CD4-positive, alpha-beta T cell treated with Interleukin-4 for 4 hours (primary cell): Measurements from ENCODE around the gene CPNE2.
"Not testable (repeated sequence)": the region's sequence is repeated elsewhere in the genome, so short reads cannot be mapped to it uniquely, and the experiment has no call there.

Experiments used
- DNase-seq: peaks from one replicate; pipeline ENCODE4 v3.0.0-alpha.2; 2020

Gene CPNE2

DNA sequence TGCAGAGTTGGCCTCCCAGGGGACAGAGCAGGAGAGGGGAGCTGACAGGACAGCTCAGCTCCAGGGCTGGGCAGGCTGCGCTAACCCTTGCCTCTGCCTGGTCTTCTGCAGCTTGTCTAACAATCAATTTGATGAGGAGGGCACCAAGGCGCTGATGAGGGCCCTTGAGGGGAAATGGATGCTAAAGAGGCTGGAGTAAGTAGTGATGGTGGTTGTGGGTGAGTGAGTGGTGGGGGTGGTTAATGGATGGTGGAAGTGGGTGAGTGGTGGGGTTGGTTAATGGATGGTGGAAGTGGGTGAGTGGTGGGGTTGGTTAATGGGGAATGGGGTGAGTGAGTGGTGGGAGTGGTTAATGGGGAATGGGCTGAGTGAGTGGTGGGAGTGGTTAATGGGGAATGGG lies 22.0 kb upstream of the CPNE2 start:
- DNase-seq = no peak

GRCh38 chr16:57071081-57071732 lies 21.2 kb upstream of the CPNE2 start:
- peak; percentile 49 for DNase-seq

- DNase-seq = no peak
Measured at GRCh38 chr16:57071831-57072582, 20.4 kb upstream of the CPNE2 start.

GRCh38 chr16:57072616-57073275 lies 19.6 kb upstream of the CPNE2 start:
- no peak for DNase-seq

- no peak for DNase-seq
Measured at GRCh38 chr16:57077714-57078113, 14.7 kb upstream of the CPNE2 start.

DNA sequence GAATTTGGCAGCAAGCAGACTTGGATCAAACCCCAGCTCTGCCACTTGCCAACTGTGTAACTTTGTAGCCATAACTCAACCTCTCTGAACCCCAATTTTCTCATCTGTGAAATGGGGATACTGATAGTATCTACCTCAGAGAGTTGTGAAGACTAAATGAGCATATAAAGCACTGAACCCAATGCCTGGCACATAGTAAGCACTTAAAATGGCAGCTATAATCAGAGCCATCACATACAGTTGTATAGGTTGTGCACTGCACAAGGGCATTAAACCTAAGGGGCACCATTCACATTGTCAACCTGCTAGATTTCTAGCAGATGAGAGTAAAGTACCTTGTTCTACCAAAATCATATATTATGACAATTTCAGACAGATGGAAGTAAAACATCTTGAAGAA lies 10.6 kb upstream of the CPNE2 start:
- DNase-seq = no peak

DNA sequence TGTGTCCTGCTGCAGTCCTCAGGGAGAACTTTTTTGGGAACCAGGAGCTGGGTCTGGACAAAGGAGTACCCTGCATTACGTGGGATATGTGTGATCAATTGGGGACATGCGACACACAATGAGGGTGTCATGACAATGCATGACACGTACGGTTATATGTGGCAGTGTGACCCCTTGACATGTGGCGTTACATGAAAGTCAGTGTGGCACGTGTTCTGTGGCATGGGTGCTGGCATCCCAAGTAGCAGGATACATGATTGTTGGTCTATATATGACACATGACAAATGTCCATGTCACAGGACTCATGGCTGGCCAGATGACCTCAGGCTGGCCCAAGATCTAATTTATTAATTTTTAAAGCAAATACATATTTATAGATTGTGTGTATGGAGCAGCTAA lies 9.7 kb upstream of the CPNE2 start:
- no peak for DNase-seq

- no peak for DNase-seq
Measured at GRCh38 chr16:57083485-57084126, 8.8 kb upstream of the CPNE2 start.

GRCh38 chr16:57084257-57084770 lies 8.1 kb upstream of the CPNE2 start:
- peak; percentile 75 for DNase-seq

DNA sequence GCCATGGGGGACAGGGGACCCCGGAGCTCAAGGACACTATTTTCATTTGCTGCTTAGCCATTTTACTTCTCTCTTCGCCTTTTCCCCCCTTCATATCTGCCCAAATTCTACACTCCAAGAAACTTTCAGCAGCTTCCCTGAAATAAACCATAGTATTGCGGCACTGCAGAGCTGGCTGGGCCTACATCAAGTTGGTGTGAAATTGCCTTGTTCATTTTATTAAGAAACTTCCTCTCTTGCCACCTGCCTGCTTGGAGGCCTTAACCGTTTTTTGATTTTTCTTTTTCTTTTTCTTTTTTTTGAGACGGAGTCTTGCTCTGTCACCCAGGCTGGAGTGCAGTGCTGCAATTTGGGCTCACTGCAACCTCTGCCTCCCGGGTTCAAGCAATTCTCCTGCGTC lies 7.4 kb upstream of the CPNE2 start:
- no peak for DNase-seq

- no peak for DNase-seq
Measured at GRCh38 chr16:57087003-57087402, 5.4 kb upstream of the CPNE2 start.

- no peak for DNase-seq
Measured at GRCh38 chr16:57089406-57089805, 3.0 kb upstream of the CPNE2 start.

DNA sequence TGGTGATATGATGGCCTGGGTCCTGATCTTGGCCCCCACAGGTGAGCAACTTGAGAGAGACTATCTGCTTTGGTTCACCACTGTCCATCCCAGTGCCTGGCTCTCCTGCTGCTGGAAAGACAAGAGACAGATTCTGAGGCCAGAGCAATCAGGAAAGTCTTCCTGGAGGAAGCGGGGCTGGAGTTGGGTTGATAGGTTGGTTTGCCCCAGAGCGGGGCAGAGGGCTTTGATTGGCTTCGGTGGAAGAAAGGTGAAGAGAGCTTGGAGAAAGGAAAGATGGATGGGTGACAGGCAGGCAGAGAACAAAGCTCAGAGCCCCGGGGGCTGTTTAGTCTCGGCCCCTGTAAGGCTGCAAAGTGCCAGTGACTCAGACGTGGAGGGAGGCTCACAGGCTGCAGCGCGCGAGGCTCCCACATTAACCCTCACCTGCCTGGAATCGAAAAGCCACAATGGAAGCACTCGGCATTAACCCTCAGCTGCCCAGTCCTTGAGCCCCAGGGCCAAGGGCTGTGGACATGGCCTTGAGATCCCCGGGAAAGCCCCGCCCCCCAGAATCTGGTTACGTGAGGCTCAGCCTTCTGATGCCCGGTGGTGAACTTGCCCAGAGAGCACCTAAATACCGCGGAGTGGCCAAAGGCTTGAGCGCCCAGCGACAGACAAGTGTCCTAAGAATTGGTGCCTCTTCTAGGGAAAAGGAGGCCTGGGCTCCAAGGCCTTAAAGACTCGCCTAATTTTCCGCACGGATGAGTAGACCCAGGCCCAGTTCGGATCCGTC lies 996 bp upstream of the CPNE2 start:
- no peak for DNase-seq

DNA sequence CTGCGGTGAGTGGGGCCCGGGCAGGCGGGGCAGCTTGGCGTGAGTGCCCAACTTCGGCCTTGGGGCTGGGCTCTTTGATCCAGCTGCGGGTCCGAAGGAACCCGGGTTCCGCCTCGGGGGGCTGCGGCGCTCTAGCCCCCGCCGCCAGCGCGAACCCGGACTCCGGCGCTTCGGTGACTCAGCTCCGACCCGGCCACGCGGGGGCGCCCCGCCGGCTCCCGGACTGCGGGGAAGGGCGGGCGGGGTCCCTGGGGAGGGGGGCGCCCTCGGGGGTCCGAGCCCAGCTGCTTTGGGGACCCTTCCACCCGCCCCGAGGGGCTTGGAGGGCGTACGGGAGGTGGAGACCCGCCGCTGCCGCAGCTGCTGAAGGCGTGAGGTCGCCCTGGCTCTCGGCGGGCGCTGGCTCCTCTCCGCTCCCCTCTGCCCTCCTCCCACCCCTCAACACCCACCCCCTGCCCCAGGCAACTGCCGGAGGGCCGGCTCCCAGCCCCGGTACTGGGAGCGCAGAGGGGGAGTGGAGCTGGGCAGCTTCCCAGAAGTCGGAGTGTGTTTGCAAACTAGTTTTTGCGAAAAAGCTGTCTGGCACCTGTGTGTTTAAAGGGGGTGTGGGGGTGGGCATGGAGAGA lies 516 bp downstream of the CPNE2 start:
- DNase-seq = peak; percentile 22

GRCh38 chr16:57093666-57094564 lies 1.5 kb downstream of the CPNE2 start:
- DNase-seq = no peak

DNA sequence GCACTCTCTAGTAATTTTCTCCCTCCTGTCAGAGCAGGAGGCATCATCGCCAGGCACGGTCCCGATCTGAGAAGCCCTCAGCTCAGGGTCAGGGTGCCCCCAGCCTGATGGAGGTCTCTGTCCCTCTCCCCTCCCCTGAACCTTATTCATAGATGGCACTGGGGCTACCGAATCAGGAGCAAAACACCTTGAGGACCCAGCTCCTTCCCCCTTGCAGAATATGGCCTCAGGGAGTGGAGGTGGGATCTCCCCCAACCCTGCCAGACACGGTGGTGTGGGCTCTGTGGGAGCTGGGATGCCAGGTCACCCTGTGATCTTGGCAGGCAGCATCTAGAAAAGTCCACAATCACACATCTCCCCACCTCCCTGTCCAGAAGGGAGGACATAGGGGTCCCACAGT lies 2.5 kb downstream of the CPNE2 start:
- DNase-seq = no peak

DNA sequence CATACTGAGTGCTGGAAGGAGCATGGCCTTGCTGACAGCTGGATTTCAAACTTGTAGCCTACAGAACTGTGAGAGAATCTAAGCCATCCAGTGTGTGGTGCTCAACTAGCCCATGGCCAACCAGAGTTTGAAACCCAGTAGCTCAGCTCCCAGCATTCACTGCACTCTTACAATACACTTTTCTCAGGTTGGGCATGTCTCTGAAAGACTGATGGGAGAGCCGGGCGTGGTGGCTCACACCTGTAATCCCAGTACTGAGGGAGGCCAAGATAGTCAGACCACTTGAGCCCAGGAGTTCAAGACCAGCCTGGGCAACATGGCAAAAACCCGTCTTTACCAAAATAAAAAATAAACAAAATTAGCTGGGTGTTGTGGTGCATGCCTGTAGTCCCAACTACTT lies 3.8 kb downstream of the CPNE2 start:
- DNase-seq = no peak

GRCh38 chr16:57096793-57097192 lies 4.4 kb downstream of the CPNE2 start:
- DNase-seq = no peak

DNA sequence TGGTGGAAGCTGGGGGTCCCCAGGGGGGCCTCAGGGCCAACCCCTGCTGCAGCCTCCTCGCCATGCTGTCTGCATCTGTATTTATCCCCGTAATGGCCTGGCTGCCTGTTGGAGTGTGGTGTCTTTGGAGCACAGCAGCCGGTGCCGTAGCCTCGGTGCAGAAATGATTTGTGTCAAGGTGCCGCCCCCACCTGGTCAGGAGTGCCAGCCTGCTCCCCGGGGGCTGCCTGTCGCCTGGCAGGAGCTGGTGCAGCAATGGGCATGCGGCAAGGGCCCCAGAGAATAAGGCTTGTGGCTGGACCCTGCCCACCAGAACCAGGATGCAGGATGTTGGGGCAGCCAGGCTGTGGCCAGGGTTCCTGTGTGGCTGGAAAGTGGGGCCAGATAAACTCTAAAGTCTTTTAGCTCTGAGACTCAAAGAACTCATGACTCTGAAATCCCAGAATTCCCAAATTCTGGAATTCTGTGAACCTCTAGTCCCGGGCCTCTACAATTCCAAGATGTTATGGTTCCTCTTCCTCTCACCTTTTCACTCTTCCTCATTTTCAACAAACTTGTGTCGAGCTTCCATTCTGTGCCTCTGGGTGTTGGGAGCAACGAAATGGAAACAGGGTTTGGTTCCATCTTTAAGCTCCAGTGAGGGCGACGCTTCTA lies 5.9 kb downstream of the CPNE2 start:
- no peak for DNase-seq

- not testable (repeated sequence) for DNase-seq
Measured at GRCh38 chr16:57099965-57100364, 7.6 kb downstream of the CPNE2 start.

DNA sequence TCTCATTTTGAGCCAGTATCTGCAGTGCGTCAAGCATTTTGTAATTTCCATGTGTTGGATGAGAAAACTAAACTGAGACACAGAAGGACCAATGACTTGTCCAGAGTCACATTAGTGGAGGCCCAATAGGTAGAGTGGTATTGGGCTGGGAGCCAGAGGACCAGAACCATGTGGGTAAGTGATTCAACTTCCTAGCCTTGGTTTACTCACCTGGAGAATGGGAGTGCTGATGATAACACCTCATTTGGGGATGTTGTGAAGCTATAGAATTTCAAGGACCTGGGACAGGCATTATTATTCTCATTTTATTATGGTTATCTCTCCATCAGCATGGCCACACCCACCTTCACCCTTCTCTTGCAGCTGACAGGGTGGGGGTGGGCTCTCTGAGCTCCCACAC lies 8.1 kb downstream of the CPNE2 start:
- DNase-seq = no peak
